Right atrium auricular region (tissue), 2 donors: ENCODE data around the gene EFCC1. TPM values are rescaled to one million over a fixed set of nuclear protein-coding genes. Genes with fewer than 3 reads are reported as not detected.

Experiments used
- DNase-seq: peaks from one replicate; pipeline ENCODE4 v3.0.0-alpha.2; 2019; ENCODE audit warnings: low spot score
- H3K27ac ChIP-seq, 2 donors: fragments of 200-600 bp; sonication (generic); 1 replicate in 1 of 2; 2 replicates in 1 of 2; pipeline ENCODE4 v1.5.1; 2016 to 2019
- H3K27me3 ChIP-seq, 2 donors: fragments of 200-600 bp; sonication (generic); one replicate each; pipeline versions ENCODE4 v1.5.1 to v1.6.0; 2017 to 2019
- H3K36me3 ChIP-seq: fragments of 200-600 bp; sonication (generic); one replicate; pipeline ENCODE4 v1.5.1; 2016
- H3K4me1 ChIP-seq, 2 donors: fragments of 200-600 bp; sonication (generic); one replicate each; pipeline versions ENCODE4 v1.5.1 to v1.6.0; 2017 to 2019
- H3K4me3 ChIP-seq, 2 donors: fragments of 200-600 bp; sonication (generic); 1 replicate in 1 of 2; 2 replicates in 1 of 2; pipeline ENCODE4 v1.5.1; 2017 to 2019; ENCODE audit warnings: mild to moderate bottlenecking in 1 of 2, moderate library complexity in 1 of 2
- H3K9me3 ChIP-seq, 2 donors: fragments of 200-600 bp; sonication (generic); one replicate each; pipeline ENCODE4 v1.5.1; 2019
- CTCF ChIP-seq, 2 donors: fragments of 200-600 bp; sonication (generic); IDR thresholded peaks; one replicate each; pipeline ENCODE4 v1.5.1; 2019; ENCODE audit warnings: antibody characterized with exemption in 2 of 2
- total RNA-seq, 2 donors: library from RNA; depleted of rRNA; stranded (reverse); fragments of >200 nt; gene quantifications; one replicate each; pipeline ENCODE4 v1.1.0, GENCODE V29; 2016

Gene EFCC1
- total RNA-seq, 2 donors from 2014 or later, result 1.2 to 1.5 TPM

GRCh38 chr3:128969993-128970739 is 30.9 kb upstream of the EFCC1 start:
- Histone ChIP-seq H3K27ac (no peak overlapping the region), H3K4me3 (no peak overlapping the region), H3K4me1 (peaks cover 0 to 18% of the 10 kb centered on the region in 2 donors), H3K9me3 (no peaks in the 10 kb centered on the region), H3K36me3 (no peaks in the 10 kb centered on the region), H3K27me3 (no peaks in the 10 kb centered on the region)
- TF ChIP-seq CTCF (IDR thresholded peaks at IDR 0.05), result peak; percentile 84 to 96
- no peak for DNase-seq

- Histone ChIP-seq H3K4me1 (peaks cover 0 to 18% of the 10 kb centered on the region in 2 donors), H3K4me3 (no peak overlapping the region), H3K36me3 (no peaks in the 10 kb centered on the region), H3K27me3 (no peaks in the 10 kb centered on the region), H3K9me3 (no peaks in the 10 kb centered on the region), H3K27ac (no peak overlapping the region)
- DNase-seq, result no peak
- no peak for TF ChIP-seq CTCF (IDR thresholded peaks at IDR 0.05)
Measured at GRCh38 chr3:128970740-128971047, 30.4 kb upstream of the EFCC1 start.

- no peak for TF ChIP-seq CTCF (IDR thresholded peaks at IDR 0.05)
- DNase-seq, result peak; percentile 72
- peak overlapping the region; percentile 42 to 50 for H3K27ac ChIP-seq
- no peaks in the 10 kb centered on the region for H3K9me3 ChIP-seq
- no peaks in the 10 kb centered on the region for H3K36me3 ChIP-seq
- H3K4me3 ChIP-seq, result no peak overlapping the region
- no peaks in the 10 kb centered on the region for H3K27me3 ChIP-seq
- H3K4me1 ChIP-seq, result peaks cover 0 to 18% of the 10 kb centered on the region in 2 donors
Measured at GRCh38 chr3:128971421-128972100, 29.5 kb upstream of the EFCC1 start.

- Histone ChIP-seq H3K27me3 (no peaks in the 10 kb centered on the region), H3K9me3 (no peaks in the 10 kb centered on the region)
Measured at GRCh38 chr3:128973988-128974564, 27.0 kb upstream of the EFCC1 start.

GRCh38 chr3:128975276-128975675 is 25.8 kb upstream of the EFCC1 start:
- DNase-seq, result no peak

More at GRCh38 chr3:128973988-128974564, 27.0 kb upstream of the EFCC1 start:
- Histone ChIP-seq H3K27ac (no peak overlapping the region), H3K4me1 (peaks cover 0 to 18% of the 10 kb centered on the region in 2 donors), H3K36me3 (no peaks in the 10 kb centered on the region), H3K4me3 (no peak overlapping the region)
- no peak for TF ChIP-seq CTCF (IDR thresholded peaks at IDR 0.05)
- DNase-seq, result no peak

More at GRCh38 chr3:128975276-128975675, 25.8 kb upstream of the EFCC1 start:
- no peaks in the 10 kb centered on the region for H3K36me3 ChIP-seq
- no peaks in the 10 kb centered on the region for H3K27me3 ChIP-seq
- TF ChIP-seq CTCF (IDR thresholded peaks at IDR 0.05), result no peak
- H3K4me1 ChIP-seq, result peaks cover 0 to 16% of the 10 kb centered on the region in 2 donors
- H3K27ac ChIP-seq, result no peak overlapping the region
- H3K9me3 ChIP-seq, result no peaks in the 10 kb centered on the region
- no peak overlapping the region for H3K4me3 ChIP-seq
